ENCODE measurements around the gene TEX52. TPM values are rescaled to one million over a fixed set of nuclear protein-coding genes. Genes with fewer than 3 reads are reported as not detected.

Gene TEX52
- polyA plus RNA-seq, 3 donors = not detected

GRCh38 chr12:2886768-2887450 is 30.1 kb upstream of the TEX52 start:
- no peak overlapping the region for H3K27ac ChIP-seq (ENCODE audit: low read depth in 1 of 2, low read length in 2 of 2)
- Mint-ChIP-seq H3K27ac (no peak overlapping the region), H3K4me1 (peaks cover 17% of the 10 kb centered on the region), H3K4me3 (no peak overlapping the region), H3K27me3 (ENCODE audit: low read depth in 3 of 3) (peaks cover 4 to 11% (median 4%) of the 10 kb centered on the region in 3 donors), H3K36me3 (peaks cover 18 to 23% of the 10 kb centered on the region in 2 donors), H3K9me3 (no peaks in the 10 kb centered on the region)
- H3K36me3 ChIP-seq (replicated peaks in 1 of 2; ENCODE audit: control insufficient read depth in 1 of 2, insufficient read depth in 2 of 2, low read length in 2 of 2) = peaks cover 0 to 17% of the 10 kb centered on the region in 2 donors
- H3K9ac ChIP-seq (ENCODE audit: insufficient read depth, low read length, poor library complexity, severe bottlenecking) = no peak overlapping the region
- H2AFZ ChIP-seq (ENCODE audit: insufficient read depth, low read depth, low read length, poor library complexity, severe bottlenecking) = no peak overlapping the region
- peaks cover 0 to 4% of the 10 kb centered on the region in 2 donors for H3K27me3 ChIP-seq (ENCODE audit: control insufficient read depth in 2 of 2, insufficient read depth in 2 of 2, low read length in 2 of 2)
- no peak for TF ChIP-seq CTCF (IDR thresholded peaks at IDR 0.05)
- H3K4me1 ChIP-seq (ENCODE audit: control insufficient read depth in 1 of 2, insufficient read depth in 2 of 2, low read length in 2 of 2) = peaks cover 12 to 17% of the 10 kb centered on the region in 2 donors
- no peak for DNase-seq
- H3K79me2 ChIP-seq (ENCODE audit: insufficient read depth, low read length) = peaks cover 34% of the 10 kb centered on the region
- H3K9me3 ChIP-seq (replicated peaks in 1 of 2; ENCODE audit: control insufficient read depth in 1 of 2, insufficient read depth in 1 of 2, low read length in 2 of 2) = no peaks in the 10 kb centered on the region
- WGBS (ENCODE audit: insufficient coverage) = 100% methylated on average over 8 of the region's 10 CpGs
- intact Hi-C loops (cut with micrococcal nuclease) = no loop called here
- no peak overlapping the region for H3K4me2 ChIP-seq (replicated peaks; ENCODE audit: extremely low read depth, low read length, poor library complexity, severe bottlenecking)
- no peak overlapping the region for H3K4me3 ChIP-seq (replicated peaks in 1 of 3; ENCODE audit: low read depth in 2 of 3, low read length in 3 of 3)
- H4K20me1 ChIP-seq (ENCODE audit: insufficient read depth, low read length) = no peaks in the 10 kb centered on the region

DNA sequence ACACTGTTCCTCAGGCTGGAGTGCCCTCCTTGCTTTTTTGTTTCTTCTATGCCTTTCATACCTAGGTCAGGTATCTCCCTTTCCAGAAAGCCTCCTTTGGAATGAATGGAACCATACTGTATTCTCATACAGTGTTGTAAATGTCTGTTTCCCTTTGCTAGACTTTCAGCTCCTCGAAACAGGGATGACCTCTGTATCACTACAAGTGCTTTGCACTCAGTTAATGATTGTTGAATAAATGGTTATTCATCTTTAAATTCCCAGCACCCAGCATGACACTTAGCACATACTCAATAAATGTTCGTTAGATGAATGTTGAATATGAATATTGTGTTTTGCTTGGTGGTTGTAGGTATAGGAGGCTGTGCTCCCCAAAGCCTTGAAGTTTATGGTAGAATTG is 28.0 kb upstream of the TEX52 start:
- H3K4me1 Mint-ChIP-seq = peaks cover 6% of the 10 kb centered on the region
- peak overlapping the region in 2 of 7 donors; percentile 12 to 14 for H3K27ac Mint-ChIP-seq
- H3K4me3 Mint-ChIP-seq = no peak overlapping the region

More for the DNA sequence above, 28.0 kb upstream of the TEX52 start:
- no peak overlapping the region for H3K9ac ChIP-seq (ENCODE audit: insufficient read depth, low read length, poor library complexity, severe bottlenecking)
- H3K79me2 ChIP-seq (ENCODE audit: insufficient read depth, low read length) = peaks cover 55% of the 10 kb centered on the region
- no peaks in the 10 kb centered on the region for H3K9me3 Mint-ChIP-seq
- H3K27me3 ChIP-seq (ENCODE audit: control insufficient read depth in 2 of 2, insufficient read depth in 2 of 2, low read length in 2 of 2) = no peaks in the 10 kb centered on the region
- H3K36me3 ChIP-seq (replicated peaks in 1 of 2; ENCODE audit: control insufficient read depth in 1 of 2, insufficient read depth in 2 of 2, low read length in 2 of 2) = peaks cover 0 to 17% of the 10 kb centered on the region in 2 donors
- no peaks in the 10 kb centered on the region for H3K9me3 ChIP-seq (replicated peaks in 1 of 2; ENCODE audit: control insufficient read depth in 1 of 2, insufficient read depth in 1 of 2, low read length in 2 of 2)
- no peak overlapping the region for H3K4me3 ChIP-seq (replicated peaks in 1 of 3; ENCODE audit: low read depth in 2 of 3, low read length in 3 of 3)
- no peak overlapping the region for H3K4me2 ChIP-seq (replicated peaks; ENCODE audit: extremely low read depth, low read length, poor library complexity, severe bottlenecking)
- intact Hi-C loops (cut with micrococcal nuclease) = no loop called here
- no peaks in the 10 kb centered on the region for H4K20me1 ChIP-seq (ENCODE audit: insufficient read depth, low read length)
- H3K27ac ChIP-seq (ENCODE audit: low read depth in 1 of 2, low read length in 2 of 2) = no peak overlapping the region
- no peak for DNase-seq
- H2AFZ ChIP-seq (ENCODE audit: insufficient read depth, low read depth, low read length, poor library complexity, severe bottlenecking) = no peak overlapping the region
- TF ChIP-seq CTCF (IDR thresholded peaks at IDR 0.05) = no peak
- no CpG with 5 or more reads among the region's 2 CpGs for WGBS (ENCODE audit: insufficient coverage)
- H3K27me3 Mint-ChIP-seq (ENCODE audit: low read depth in 3 of 3) = peaks cover 0 to 3% (median 0%) of the 10 kb centered on the region in 3 donors
- H3K4me1 ChIP-seq (ENCODE audit: control insufficient read depth in 1 of 2, insufficient read depth in 2 of 2, low read length in 2 of 2) = no peaks in the 10 kb centered on the region
- peaks cover 18 to 25% of the 10 kb centered on the region in 2 donors for H3K36me3 Mint-ChIP-seq
